ENCODE measurements around the gene HS6ST1.

HS6ST1 gene

DNA sequence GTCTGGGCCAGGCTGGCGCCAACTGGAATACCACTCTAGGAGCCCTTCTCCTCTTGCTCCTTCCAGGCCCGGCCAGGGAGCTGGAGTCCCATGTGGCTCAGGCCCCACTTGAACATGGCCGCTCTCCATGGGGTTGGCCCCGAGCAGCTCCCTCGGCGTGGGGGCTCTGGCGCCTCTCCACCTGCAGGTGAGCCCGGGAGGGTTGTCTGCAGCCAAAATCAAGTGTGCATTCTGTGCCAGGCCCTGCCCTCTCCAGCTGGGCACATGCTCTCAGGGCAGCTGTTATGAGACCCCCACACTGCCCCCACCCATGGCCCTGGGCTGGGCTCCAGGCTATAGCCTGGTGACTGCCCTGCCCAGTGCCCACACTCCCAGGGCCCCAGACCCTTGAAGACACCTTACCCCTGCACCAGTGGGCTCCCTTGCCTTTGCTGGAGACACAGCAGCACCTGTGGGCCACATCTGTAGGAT, 45.8 kb upstream of the HS6ST1 start:
- no peak overlapping the region for H3K27ac ChIP-seq
- H3K9ac ChIP-seq = no peak overlapping the region
- no peak overlapping the region for H3K4me3 ChIP-seq (ENCODE audit: low read depth, low read length)
- H2AFZ ChIP-seq = no peak overlapping the region
- H3K4me1 ChIP-seq = no peaks in the 10 kb centered on the region
- no peaks in the 10 kb centered on the region for H3K9me3 ChIP-seq (ENCODE audit: control insufficient read depth, low read length)
- no peaks in the 10 kb centered on the region for H3K36me3 ChIP-seq (ENCODE audit: control insufficient read depth, insufficient read depth, low read length)
- TF ChIP-seq, protein P1, sequence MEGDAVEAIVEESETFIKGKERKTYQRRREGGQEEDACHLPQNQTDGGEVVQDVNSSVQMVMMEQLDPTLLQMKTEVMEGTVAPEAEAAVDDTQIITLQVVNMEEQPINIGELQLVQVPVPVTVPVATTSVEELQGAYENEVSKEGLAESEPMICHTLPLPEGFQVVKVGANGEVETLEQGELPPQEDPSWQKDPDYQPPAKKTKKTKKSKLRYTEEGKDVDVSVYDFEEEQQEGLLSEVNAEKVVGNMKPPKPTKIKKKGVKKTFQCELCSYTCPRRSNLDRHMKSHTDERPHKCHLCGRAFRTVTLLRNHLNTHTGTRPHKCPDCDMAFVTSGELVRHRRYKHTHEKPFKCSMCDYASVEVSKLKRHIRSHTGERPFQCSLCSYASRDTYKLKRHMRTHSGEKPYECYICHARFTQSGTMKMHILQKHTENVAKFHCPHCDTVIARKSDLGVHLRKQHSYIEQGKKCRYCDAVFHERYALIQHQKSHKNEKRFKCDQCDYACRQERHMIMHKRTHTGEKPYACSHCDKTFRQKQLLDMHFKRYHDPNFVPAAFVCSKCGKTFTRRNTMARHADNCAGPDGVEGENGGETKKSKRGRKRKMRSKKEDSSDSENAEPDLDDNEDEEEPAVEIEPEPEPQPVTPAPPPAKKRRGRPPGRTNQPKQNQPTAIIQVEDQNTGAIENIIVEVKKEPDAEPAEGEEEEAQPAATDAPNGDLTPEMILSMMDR (IDR thresholded peaks at IDR 0.05) = no peak
- no peaks in the 10 kb centered on the region for H3K79me2 ChIP-seq
- H3K27me3 ChIP-seq (ENCODE audit: control insufficient read depth, insufficient read depth, low read length) = no peaks in the 10 kb centered on the region
- no peak overlapping the region for H3K4me2 ChIP-seq (ENCODE audit: low read length)

DNA sequence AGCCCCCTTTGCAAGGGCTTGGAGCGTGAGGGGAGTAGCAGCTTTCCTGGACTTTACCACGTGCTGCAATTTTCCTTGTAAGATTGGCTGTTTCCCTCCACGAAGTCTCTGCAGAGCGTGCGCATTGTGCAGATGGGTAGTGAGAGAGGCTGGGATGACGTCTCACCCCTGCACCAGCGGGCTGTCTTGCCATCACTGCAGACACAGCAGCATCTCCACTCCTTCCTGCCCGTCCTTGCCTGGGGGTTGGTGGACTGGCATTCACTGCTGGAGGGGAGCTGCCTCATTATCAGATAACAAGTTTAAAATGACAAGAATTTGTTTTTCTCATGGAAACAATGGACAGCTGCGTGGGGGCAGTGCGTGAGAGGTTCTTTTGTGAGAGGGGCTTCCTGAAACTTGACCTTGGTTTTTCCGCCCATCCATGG, 45.3 kb upstream of the HS6ST1 start:
- H3K36me3 ChIP-seq (ENCODE audit: control insufficient read depth, insufficient read depth, low read length) = no peaks in the 10 kb centered on the region
- TF ChIP-seq, protein P1 (IDR thresholded peaks at IDR 0.05) = no peak

DNA sequence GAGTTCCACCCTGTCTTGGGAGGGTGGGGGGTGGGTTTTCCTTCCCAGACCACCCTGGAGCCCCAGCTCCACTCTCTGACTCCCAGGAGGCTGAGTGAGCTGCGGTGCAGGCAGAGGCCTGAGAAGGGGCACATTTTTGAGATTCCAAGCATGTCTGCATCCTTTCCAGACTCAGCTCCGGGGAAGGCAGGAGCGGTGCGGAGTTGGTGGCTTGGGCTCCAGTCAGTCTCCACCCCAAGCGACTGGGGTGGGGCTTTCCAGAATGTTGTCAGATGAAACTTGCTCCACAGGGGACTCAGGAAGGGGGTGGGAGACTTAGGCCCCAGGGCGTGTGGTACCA, 44.2 kb upstream of the HS6ST1 start:
- Histone ChIP-seq H3K27me3 (ENCODE audit: control insufficient read depth, insufficient read depth, low read length) (no peaks in the 10 kb centered on the region), H3K4me1 (no peaks in the 10 kb centered on the region), H3K4me3 (ENCODE audit: low read depth, low read length) (no peak overlapping the region), H3K79me2 (no peaks in the 10 kb centered on the region), H3K27ac (no peak overlapping the region), H3K4me2 (ENCODE audit: low read length) (no peak overlapping the region), H3K9me3 (ENCODE audit: control insufficient read depth, low read length) (no peaks in the 10 kb centered on the region), H2AFZ (no peak overlapping the region), H3K9ac (no peak overlapping the region), H3K36me3 (ENCODE audit: control insufficient read depth, insufficient read depth, low read length) (no peaks in the 10 kb centered on the region)
- TF ChIP-seq, protein P1 (IDR thresholded peaks at IDR 0.05) = no peak

More for the DNA sequence above, 45.3 kb upstream of the HS6ST1 start:
- Histone ChIP-seq H3K27me3 (ENCODE audit: control insufficient read depth, insufficient read depth, low read length) (no peaks in the 10 kb centered on the region), H3K79me2 (no peaks in the 10 kb centered on the region), H3K4me3 (ENCODE audit: low read depth, low read length) (no peak overlapping the region), H3K9ac (no peak overlapping the region), H3K4me1 (no peaks in the 10 kb centered on the region), H3K27ac (no peak overlapping the region), H3K9me3 (ENCODE audit: control insufficient read depth, low read length) (no peaks in the 10 kb centered on the region), H3K4me2 (ENCODE audit: low read length) (no peak overlapping the region), H2AFZ (no peak overlapping the region)

DNA sequence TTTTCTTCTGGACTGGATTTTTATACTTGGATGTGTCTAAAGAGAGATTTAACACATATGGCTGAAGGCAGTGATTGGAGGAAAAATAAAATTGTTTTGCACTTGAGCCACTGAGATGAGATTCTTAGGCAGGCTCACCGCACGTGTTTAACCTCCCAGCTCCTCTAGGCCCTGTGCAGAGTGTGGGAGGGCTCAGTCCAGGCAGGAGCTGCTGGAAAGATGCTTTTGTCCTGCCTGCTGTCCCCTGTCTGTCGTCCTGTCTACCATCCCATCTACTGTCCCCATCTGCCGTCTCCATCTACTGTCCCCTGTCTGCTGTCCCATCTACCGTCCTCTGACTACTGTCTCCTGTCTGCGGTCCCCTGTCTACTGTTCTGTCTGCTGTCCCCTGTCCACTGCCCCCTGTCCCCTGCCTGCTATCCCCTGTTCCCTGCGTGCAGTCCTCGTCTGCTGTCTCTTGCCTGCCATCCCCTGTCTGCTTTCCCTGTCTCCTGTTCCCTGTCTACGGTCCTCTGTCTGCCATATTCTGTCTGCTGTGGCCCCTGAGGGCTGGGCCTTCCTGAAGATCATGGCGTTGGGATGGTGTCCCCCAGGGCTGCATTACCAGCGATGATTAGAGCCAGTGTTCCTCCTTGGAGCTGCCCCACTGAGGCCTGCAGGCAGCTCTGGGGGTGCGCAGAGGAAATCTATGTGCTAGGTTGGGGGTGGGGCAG, 43.7 kb upstream of the HS6ST1 start:
- H3K9me3 ChIP-seq (ENCODE audit: control insufficient read depth, low read length) = no peaks in the 10 kb centered on the region
- H3K36me3 ChIP-seq (ENCODE audit: control insufficient read depth, insufficient read depth, low read length) = no peaks in the 10 kb centered on the region
- H3K27ac ChIP-seq = no peak overlapping the region
- no peak overlapping the region for H3K9ac ChIP-seq
- H3K4me3 ChIP-seq (ENCODE audit: low read depth, low read length) = no peak overlapping the region
- H3K4me2 ChIP-seq (ENCODE audit: low read length) = no peak overlapping the region
- no peaks in the 10 kb centered on the region for H3K27me3 ChIP-seq (ENCODE audit: control insufficient read depth, insufficient read depth, low read length)
- H2AFZ ChIP-seq = no peak overlapping the region
- no peaks in the 10 kb centered on the region for H3K79me2 ChIP-seq
- TF ChIP-seq, protein P1 (IDR thresholded peaks at IDR 0.05) = no peak
- H3K4me1 ChIP-seq = no peaks in the 10 kb centered on the region
